ENCODE data around the gene FSTL4.
A peak's percentile ranks its signal among the peaks of the same experiment; 100 is the strongest.

The FSTL4 gene

GRCh38 chr5:133235696-133236426 is 376.5 kb downstream of the FSTL4 start:
- Mint-ChIP-seq H3K36me3 (no peaks in the 10 kb centered on the region), H3K4me3 (no peak overlapping the region), H3K27ac (no peak overlapping the region), H3K4me1 (peaks cover 6% of the 10 kb centered on the region), H3K9me3 (no peaks in the 10 kb centered on the region)
- ATAC-seq = no peak
- DNase-seq (ENCODE audit: low spot score in 2 of 2) = no peak

DNA sequence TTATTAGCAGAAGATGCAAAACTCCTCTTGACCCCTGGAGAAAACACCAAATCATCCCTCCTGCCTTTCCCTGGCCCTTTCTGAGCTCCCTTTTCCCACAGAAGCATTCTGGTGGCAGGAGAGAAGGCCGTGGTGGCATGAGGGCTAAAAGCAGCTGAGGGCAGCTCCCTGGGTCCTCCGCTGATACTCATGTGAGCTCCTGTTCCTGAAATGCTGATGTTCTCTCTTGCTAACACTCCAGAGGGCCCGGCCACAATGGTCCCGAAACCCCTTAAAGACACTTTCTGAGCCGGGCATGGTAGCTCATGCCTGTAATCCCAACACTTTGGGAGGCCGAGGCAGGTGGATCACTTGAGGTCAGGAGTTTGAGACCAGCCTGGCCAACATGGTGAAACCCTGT is 377.4 kb downstream of the FSTL4 start:
- no peak overlapping the region for H3K4me3 Mint-ChIP-seq

GRCh38 chr5:133234273-133234672 is 378.1 kb downstream of the FSTL4 start:
- DNase-seq (ENCODE audit: low spot score in 2 of 2) = no peak
- ATAC-seq = no peak
- Mint-ChIP-seq H3K4me3 (no peak overlapping the region), H3K9me3 (no peaks in the 10 kb centered on the region), H3K27ac (no peak overlapping the region), H3K36me3 (no peaks in the 10 kb centered on the region), H3K4me1 (no peaks in the 10 kb centered on the region)

More for the DNA sequence above, 377.4 kb downstream of the FSTL4 start:
- Mint-ChIP-seq H3K36me3 (no peaks in the 10 kb centered on the region), H3K4me1 (no peaks in the 10 kb centered on the region), H3K9me3 (no peaks in the 10 kb centered on the region), H3K27ac (no peak overlapping the region)
- ATAC-seq (no peak), DNase-seq (ENCODE audit: low spot score in 2 of 2) (no peak)

DNA sequence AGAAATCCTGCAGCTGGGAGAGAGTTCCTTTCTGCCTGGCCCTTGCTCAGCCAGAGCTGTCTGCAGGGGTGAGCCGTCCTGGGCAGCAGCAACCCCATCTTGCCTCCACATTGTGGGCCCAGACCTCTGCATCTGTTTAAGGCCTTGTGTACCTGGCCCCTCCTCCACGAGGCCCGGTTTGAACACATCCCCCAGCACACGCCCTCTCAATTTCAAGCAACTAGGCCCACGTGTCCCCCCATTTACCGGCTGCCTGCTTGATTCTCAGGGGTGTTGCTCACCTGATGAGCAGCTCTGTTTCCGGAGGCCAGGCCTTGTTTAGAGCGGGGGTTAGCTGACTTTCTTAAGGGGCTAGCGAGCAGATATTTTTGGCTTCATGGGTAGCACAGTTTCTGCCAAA is 378.7 kb downstream of the FSTL4 start:
- DNase-seq (ENCODE audit: low spot score in 2 of 2) (no peak), ATAC-seq (no peak)
- Mint-ChIP-seq H3K36me3 (no peaks in the 10 kb centered on the region), H3K4me1 (no peaks in the 10 kb centered on the region), H3K9me3 (no peaks in the 10 kb centered on the region), H3K27ac (no peak overlapping the region), H3K4me3 (no peak overlapping the region)

DNA sequence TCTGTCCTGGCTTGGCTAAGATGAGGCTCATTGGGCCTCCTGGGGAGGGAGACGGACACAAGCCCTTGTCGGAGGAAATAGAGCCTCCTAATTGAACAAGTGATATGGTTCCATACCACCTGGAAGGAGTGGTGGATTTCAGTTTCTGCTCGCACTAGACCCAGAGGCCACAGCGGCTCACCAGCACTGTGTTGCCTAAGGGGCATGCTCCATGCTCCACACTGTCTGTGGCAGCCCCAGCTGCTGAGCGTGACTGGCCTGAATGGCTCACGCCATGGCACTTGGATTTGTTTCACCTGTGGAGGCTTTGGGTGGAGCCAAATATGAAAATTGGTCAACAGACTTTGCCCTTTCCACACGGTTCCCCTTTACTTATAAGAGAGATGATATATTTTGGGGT is 379.4 kb downstream of the FSTL4 start:
- DNase-seq (ENCODE audit: low spot score in 2 of 2) = no peak

DNA sequence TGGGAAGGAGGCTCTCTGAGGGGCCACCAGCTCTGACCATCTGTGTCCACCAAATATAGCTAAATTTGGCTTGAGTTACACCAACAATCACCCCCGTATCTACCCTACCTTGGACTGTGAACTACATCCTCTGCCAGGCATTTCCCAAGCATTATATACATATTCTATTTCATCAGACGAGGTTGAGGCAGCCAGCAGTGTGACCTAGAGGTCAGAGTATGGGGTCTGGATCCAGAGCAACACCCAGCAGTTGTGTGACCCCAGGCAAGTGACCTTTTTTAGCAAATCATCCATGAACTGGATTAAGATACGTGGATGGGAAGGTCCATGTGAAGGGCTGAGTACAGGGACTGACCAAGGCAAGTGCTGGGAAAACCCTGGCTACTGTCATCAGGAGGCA is 379.9 kb downstream of the FSTL4 start:
- Mint-ChIP-seq H3K4me1 (no peaks in the 10 kb centered on the region), H3K9me3 (no peaks in the 10 kb centered on the region), H3K4me3 (no peak overlapping the region), H3K36me3 (no peaks in the 10 kb centered on the region), H3K27ac (no peak overlapping the region)
- DNase-seq (ENCODE audit: low spot score in 2 of 2) (no peak), ATAC-seq (no peak)

More for the DNA sequence above, 379.4 kb downstream of the FSTL4 start:
- Mint-ChIP-seq H3K27ac (no peak overlapping the region), H3K9me3 (no peaks in the 10 kb centered on the region), H3K4me1 (no peaks in the 10 kb centered on the region), H3K4me3 (no peak overlapping the region), H3K36me3 (no peaks in the 10 kb centered on the region)
- no peak for ATAC-seq

DNA sequence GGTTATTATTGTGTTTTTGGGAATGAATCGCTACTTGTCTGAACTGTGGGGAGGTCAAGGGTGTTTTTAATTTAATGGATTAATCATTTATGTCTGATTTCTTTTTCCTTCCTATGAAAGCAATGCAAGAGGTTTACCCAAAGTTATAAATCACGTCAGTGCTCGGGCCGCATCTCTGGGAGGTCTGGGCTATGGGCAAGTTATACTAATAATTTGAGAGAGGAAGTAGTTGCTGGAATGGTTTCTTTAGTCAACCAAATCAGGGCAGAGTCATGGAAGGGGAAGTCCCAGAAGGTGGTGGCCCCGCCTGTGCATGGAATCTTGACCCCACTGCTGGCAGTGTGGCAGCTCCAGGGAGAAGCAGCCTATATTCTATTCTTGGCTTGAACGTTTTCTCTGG is 380.3 kb downstream of the FSTL4 start:
- ATAC-seq (no peak), DNase-seq (ENCODE audit: low spot score in 2 of 2) (no peak)
- Mint-ChIP-seq H3K36me3 (no peaks in the 10 kb centered on the region), H3K27ac (no peak overlapping the region), H3K4me1 (no peaks in the 10 kb centered on the region), H3K4me3 (no peak overlapping the region), H3K9me3 (no peaks in the 10 kb centered on the region)

- Mint-ChIP-seq H3K36me3 (no peaks in the 10 kb centered on the region), H3K4me1 (no peaks in the 10 kb centered on the region), H3K4me3 (no peak overlapping the region), H3K9me3 (no peaks in the 10 kb centered on the region), H3K27ac (no peak overlapping the region)
- DNase-seq (ENCODE audit: low spot score in 2 of 2) = no peak
- no peak for ATAC-seq
Measured at GRCh38 chr5:133230823-133231578, 381.3 kb downstream of the FSTL4 start.

DNA sequence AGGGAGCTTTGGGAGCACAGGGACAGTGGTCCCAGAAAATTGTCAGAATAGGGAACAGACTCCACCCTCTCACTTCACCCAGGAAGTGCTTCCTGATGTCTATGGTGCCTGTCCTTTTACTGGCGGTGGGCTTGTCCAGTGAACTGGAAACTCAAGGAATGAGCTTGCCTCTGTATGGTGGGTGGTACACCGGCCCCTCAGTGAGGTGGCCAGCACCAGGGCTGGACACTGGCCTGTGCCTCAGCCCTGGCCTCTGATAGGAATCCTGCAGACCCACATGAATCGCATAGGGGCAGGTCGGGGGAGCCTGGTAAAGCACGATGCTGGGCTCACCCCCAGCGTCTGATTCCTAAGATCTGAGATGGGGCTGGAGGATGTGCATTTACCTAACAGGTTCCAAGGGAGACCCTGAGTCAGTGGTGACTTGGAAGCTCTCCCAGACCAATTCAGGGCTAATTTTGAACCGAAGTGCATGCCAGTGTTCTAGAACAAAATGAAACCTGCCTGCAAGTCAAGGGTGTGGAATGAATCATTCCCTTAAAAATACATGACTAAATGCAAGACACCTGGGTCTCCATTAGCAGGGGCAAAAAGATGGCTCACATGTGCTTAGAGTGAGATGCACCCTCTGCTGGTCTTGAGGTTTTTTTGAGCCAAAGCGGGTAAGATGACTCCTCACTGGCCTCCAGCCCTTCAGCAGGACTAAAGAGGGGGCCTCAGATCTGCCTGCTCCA is 382.2 kb downstream of the FSTL4 start:
- no peaks in the 10 kb centered on the region for H3K36me3 Mint-ChIP-seq
- no peak overlapping the region for H3K27ac Mint-ChIP-seq
- ATAC-seq = peak; percentile 41
- H3K4me3 Mint-ChIP-seq = no peak overlapping the region
- H3K9me3 Mint-ChIP-seq = no peaks in the 10 kb centered on the region
- H3K4me1 Mint-ChIP-seq = no peaks in the 10 kb centered on the region
- no peak for DNase-seq (ENCODE audit: low spot score in 2 of 2)

- H3K4me3 Mint-ChIP-seq = no peak overlapping the region
- H3K9me3 Mint-ChIP-seq = no peaks in the 10 kb centered on the region
- H3K27ac Mint-ChIP-seq = no peak overlapping the region
- H3K4me1 Mint-ChIP-seq = no peaks in the 10 kb centered on the region
- H3K36me3 Mint-ChIP-seq = no peaks in the 10 kb centered on the region
- no peak for DNase-seq (ENCODE audit: low spot score in 2 of 2)
- no peak for ATAC-seq
Measured at GRCh38 chr5:133228316-133228715, 384.0 kb downstream of the FSTL4 start.

DNA sequence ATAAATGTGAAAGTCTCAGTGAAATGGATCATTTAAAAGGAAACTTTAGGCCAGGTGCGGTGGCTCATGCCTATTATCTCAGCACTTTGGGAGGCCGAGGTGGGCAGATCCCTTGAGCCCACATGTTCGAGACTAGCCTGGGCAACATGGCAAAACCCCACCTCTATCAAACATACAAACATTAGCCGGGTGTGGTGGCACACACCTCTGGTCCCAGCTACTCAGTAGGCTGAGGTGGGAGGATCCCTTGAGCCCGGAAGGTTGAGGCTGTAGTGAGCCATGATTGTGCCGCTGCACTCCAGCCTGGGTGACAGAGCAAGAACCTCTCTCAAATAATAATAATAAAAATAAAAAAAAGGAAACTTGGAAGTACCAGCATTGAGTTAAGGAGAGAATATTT is 384.4 kb downstream of the FSTL4 start:
- ATAC-seq = no peak
- DNase-seq (ENCODE audit: low spot score in 2 of 2) = no peak
- Mint-ChIP-seq H3K4me3 (no peak overlapping the region), H3K9me3 (no peaks in the 10 kb centered on the region), H3K4me1 (no peaks in the 10 kb centered on the region), H3K36me3 (no peaks in the 10 kb centered on the region), H3K27ac (no peak overlapping the region)

DNA sequence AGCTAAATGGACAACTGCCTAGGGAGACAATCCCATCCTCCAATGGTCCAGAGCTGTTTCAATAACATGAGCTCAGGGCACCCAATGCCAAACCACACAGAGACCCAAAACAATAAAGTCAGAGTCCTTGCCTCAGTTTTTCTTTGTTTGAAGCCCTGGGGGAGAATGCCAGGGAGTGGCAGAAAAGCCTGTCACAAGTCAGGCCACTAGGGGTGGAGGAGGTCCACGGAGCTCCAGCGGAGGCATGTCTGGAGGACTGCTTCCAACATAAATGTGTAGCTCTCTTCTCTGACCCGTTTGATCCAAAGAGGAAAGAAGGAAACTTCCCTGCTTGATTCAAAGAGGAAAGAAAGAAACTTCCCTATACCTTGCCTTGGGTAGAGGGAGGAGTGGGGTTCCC is 385.3 kb downstream of the FSTL4 start:
- no peak for DNase-seq (ENCODE audit: low spot score in 2 of 2)
- no peak for ATAC-seq
- Mint-ChIP-seq H3K27ac (no peak overlapping the region), H3K4me1 (no peaks in the 10 kb centered on the region), H3K9me3 (no peaks in the 10 kb centered on the region), H3K36me3 (no peaks in the 10 kb centered on the region), H3K4me3 (no peak overlapping the region)

GRCh38 chr5:133226186-133226585 is 386.2 kb downstream of the FSTL4 start:
- no peak for ATAC-seq
- Mint-ChIP-seq H3K9me3 (no peaks in the 10 kb centered on the region), H3K4me1 (no peaks in the 10 kb centered on the region)

GRCh38 chr5:133225671-133226152 is 386.6 kb downstream of the FSTL4 start:
- Mint-ChIP-seq H3K4me3 (no peak overlapping the region), H3K4me1 (no peaks in the 10 kb centered on the region)
- no peak for DNase-seq (ENCODE audit: low spot score in 2 of 2)

More at GRCh38 chr5:133226186-133226585, 386.2 kb downstream of the FSTL4 start:
- no peak for DNase-seq (ENCODE audit: low spot score in 2 of 2)
- no peaks in the 10 kb centered on the region for H3K36me3 Mint-ChIP-seq
- H3K27ac Mint-ChIP-seq = no peak overlapping the region
- no peak overlapping the region for H3K4me3 Mint-ChIP-seq

GRCh38 chr5:133222979-133223378 is 389.4 kb downstream of the FSTL4 start:
- H3K4me1 Mint-ChIP-seq = no peaks in the 10 kb centered on the region
- ATAC-seq (no peak), DNase-seq (ENCODE audit: low spot score in 2 of 2) (no peak)
- H3K4me3 Mint-ChIP-seq = no peak overlapping the region
- H3K9me3 Mint-ChIP-seq = no peaks in the 10 kb centered on the region
- H3K27ac Mint-ChIP-seq = no peak overlapping the region
- no peaks in the 10 kb centered on the region for H3K36me3 Mint-ChIP-seq

More at GRCh38 chr5:133225671-133226152, 386.6 kb downstream of the FSTL4 start:
- no peak for ATAC-seq
- no peaks in the 10 kb centered on the region for H3K36me3 Mint-ChIP-seq
- no peaks in the 10 kb centered on the region for H3K9me3 Mint-ChIP-seq
- H3K27ac Mint-ChIP-seq = no peak overlapping the region

Data from stimulated activated effector memory CD8-positive, alpha-beta T cell treated with anti-CD3 and anti-CD28 coated beads, Interleukin-12 subunit alpha, Interleukin-12 subunit beta, amount 100 ng/mL, for 72 hours (primary cell).